Breast epithelium (tissue), 3 donors: ENCODE results near the gene CHRNA1.

ENCODE experiments used
- CTCF ChIP-seq, 3 donors: fragments of 450-650 bp; IDR thresholded peaks; one replicate each; pipeline ENCODE4 v1.5.1; 2016 to 2017; ENCODE audit warnings: antibody characterized with exemption in 3 of 3, mild to moderate bottlenecking in 3 of 3, moderate library complexity in 3 of 3
- POLR2A ChIP-seq: fragments of 450-650 bp; IDR thresholded peaks from one replicate; pipeline ENCODE4 v1.6.1; 2016; ENCODE audit warnings: antibody characterized with exemption, mild to moderate bottlenecking, moderate library complexity
- POLR2AphosphoS5 ChIP-seq, 3 donors: sonication (generic); formaldehyde crosslinking; IDR thresholded peaks; one replicate each; pipeline ENCODE4 v1.6.1; 2017; ENCODE audit warnings: antibody characterized with exemption in 3 of 3

- peak; percentile 32 to 66 (median 51) for TF ChIP-seq CTCF (IDR thresholded peaks at IDR 0.05)
- no peak for TF ChIP-seq POLR2AphosphoS5 (IDR thresholded peaks at IDR 0.05)
- no peak for TF ChIP-seq POLR2A
These were observed 64.1 kb downstream of the CHRNA1 start for GRCh38 chr2:174699993-174700766.
